PFSK-1 (cell line): Measurements from ENCODE around the gene PROK2.

ENCODE experiments used
- FOXP2 ChIP-seq: optimal IDR thresholded peaks from 2 replicates; pipeline ENCODE3; 2011; ENCODE audit warnings: borderline replicate concordance, control low read depth, inconsistent platforms; ENCODE audit not compliant: insufficient read depth; ENCODE audit errors: extremely low read length, extremely low read depth
- POLR2AphosphoS5 ChIP-seq: IDR thresholded peaks from 2 replicates; pipeline ENCODE4 v1.6.1; 2012; ENCODE audit warnings: low read depth, mild to moderate bottlenecking, control low read depth, low read length, moderate library complexity
- REST ChIP-seq, 2 experiments: IDR thresholded peaks; 2 replicates each; pipeline versions ENCODE4 v1.6.1 to v1.8.0; 2011 to 2012; ENCODE audit warnings: low read depth in 2 of 2, low read length in 2 of 2, control low read depth in 1 of 2, inconsistent platforms in 1 of 2, mild to moderate bottlenecking in 1 of 2, moderate library complexity in 1 of 2; ENCODE audit not compliant: insufficient read depth in 1 of 2
- SIN3A ChIP-seq: IDR thresholded peaks from 2 replicates; pipeline ENCODE4 v1.6.1; 2012; ENCODE audit warnings: mild to moderate bottlenecking, low read length, moderate library complexity, borderline replicate concordance; ENCODE audit not compliant: insufficient read depth
- TAF1 ChIP-seq: IDR thresholded peaks from 2 replicates; pipeline ENCODE4 v1.6.1; 2012; ENCODE audit warnings: low read length, control low read depth, borderline replicate concordance; ENCODE audit not compliant: insufficient read depth

Gene PROK2

GRCh38 chr3:71817262-71817661 lies 32.3 kb upstream of the PROK2 start:
- no peak for TF ChIP-seq TAF1

- TF ChIP-seq POLR2AphosphoS5 (no peak), REST (IDR thresholded peaks at IDR 0.05; ENCODE audit: insufficient read depth in 1 of 2, low read depth in 2 of 2, low read length in 2 of 2) (no peak), FOXP2 (no peak), SIN3A (no peak), TAF1 (no peak)
Measured at GRCh38 chr3:71816767-71817156, 31.8 kb upstream of the PROK2 start.

- TF ChIP-seq POLR2AphosphoS5 = no peak
Measured at GRCh38 chr3:71815340-71816067, 30.6 kb upstream of the PROK2 start.

- TF ChIP-seq FOXP2 = no peak
- no peak for TF ChIP-seq POLR2AphosphoS5
- no peak for TF ChIP-seq TAF1
- TF ChIP-seq REST (IDR thresholded peaks at IDR 0.05; ENCODE audit: insufficient read depth in 1 of 2, low read depth in 2 of 2, low read length in 2 of 2) = no peak
- no peak for TF ChIP-seq SIN3A
Measured at GRCh38 chr3:71813704-71814103, 28.8 kb upstream of the PROK2 start.

GRCh38 chr3:71813073-71813472 lies 28.1 kb upstream of the PROK2 start:
- TF ChIP-seq SIN3A (no peak), REST (IDR thresholded peaks at IDR 0.05; ENCODE audit: insufficient read depth in 1 of 2, low read depth in 2 of 2, low read length in 2 of 2) (no peak), TAF1 (no peak), POLR2AphosphoS5 (no peak)

GRCh38 chr3:71810056-71810455 lies 25.1 kb upstream of the PROK2 start:
- TF ChIP-seq REST (IDR thresholded peaks at IDR 0.05; ENCODE audit: insufficient read depth in 1 of 2, low read depth in 2 of 2, low read length in 2 of 2) = no peak
- TF ChIP-seq TAF1 = no peak
- no peak for TF ChIP-seq SIN3A
- TF ChIP-seq FOXP2 = no peak
- no peak for TF ChIP-seq POLR2AphosphoS5
